Measurements from ENCODE around the gene NLRP7.

DNA sequence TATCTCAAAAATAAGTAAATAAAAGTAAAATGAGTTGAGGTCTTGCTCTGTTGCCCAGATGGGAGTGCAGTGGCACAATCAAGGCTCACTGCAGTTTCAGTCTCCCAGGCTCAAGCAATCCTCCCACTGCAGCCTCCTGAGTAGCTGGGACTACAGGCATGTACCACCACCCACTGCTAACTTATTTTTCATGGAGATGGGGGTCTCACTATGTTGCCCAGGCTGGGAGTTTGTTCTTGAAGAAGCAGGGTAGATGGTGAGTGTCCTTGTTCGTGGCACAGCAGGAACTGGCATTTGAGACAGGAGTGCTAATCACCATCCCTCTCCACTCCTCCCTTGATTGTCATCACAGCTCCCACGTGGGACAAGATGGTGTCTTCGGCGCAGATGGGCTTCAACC lies 22.3 kb upstream of the NLRP7 start:
- TF ChIP-seq, protein P1, sequence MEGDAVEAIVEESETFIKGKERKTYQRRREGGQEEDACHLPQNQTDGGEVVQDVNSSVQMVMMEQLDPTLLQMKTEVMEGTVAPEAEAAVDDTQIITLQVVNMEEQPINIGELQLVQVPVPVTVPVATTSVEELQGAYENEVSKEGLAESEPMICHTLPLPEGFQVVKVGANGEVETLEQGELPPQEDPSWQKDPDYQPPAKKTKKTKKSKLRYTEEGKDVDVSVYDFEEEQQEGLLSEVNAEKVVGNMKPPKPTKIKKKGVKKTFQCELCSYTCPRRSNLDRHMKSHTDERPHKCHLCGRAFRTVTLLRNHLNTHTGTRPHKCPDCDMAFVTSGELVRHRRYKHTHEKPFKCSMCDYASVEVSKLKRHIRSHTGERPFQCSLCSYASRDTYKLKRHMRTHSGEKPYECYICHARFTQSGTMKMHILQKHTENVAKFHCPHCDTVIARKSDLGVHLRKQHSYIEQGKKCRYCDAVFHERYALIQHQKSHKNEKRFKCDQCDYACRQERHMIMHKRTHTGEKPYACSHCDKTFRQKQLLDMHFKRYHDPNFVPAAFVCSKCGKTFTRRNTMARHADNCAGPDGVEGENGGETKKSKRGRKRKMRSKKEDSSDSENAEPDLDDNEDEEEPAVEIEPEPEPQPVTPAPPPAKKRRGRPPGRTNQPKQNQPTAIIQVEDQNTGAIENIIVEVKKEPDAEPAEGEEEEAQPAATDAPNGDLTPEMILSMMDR (IDR thresholded peaks at IDR 0.05) = no peak
- TF ChIP-seq ZFX (IDR thresholded peaks at IDR 0.05; ENCODE audit: borderline replicate concordance) = no peak

Data from 22Rv1 (cell line).